ENCODE measurements around the gene ADIPOR2.

Gene ADIPOR2

GRCh38 chr12:1800401-1801302 lies 109.8 kb downstream of the ADIPOR2 start:
- DNase-seq (ENCODE audit: low read depth): no peak

DNA sequence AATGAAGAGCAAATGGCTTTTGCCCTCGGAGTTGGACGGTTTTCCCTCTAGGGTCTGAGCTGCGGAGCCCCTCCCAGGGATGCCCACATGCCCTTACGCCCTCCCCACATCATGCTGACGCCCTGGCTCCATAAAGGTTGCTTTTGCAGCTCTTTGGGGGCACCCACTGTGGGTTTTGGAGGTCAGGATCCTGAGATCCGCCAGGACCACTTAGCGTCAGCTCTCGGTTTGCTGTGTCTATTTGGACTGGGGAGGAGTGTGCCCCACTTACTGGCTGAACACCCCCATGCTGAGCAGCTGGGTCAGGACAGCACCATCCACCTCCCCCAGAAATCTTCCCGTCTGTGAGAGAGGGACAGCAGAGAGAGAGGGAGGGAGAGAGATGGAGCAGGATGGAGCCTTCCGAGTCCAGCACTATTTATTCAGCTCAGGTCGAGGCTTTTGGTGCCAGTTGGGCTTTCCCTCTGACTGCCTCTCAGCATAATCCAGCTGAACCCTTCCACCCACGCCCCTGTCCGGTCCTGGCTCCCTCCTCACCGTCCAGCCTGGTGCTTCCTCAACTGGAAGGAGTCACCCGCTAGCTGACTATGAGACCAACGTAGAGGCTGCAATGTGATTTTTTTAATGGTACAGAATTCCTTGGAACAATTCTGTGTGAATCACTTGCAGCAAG lies 110.6 kb downstream of the ADIPOR2 start:
- no peak for DNase-seq (ENCODE audit: low read depth)

DNA sequence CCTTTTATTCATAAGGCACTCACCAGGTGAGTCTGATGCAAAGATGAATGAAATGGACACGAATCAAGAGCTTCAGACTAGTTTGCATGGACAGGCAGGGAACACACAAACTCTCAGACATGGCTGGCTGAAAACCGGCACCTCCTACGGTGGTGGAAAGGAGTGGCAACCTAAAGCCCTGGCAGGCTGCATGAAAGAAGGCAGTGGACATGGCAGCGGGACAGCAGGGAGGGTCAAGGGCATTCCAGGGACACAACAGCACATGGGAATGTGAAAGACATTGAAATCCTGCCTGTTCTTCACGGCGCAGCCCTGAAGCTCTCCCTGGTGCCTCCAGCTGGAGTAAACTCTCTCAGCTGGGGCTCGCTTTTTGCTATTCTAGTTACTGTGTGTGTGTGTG lies 112.9 kb downstream of the ADIPOR2 start:
- DNase-seq (ENCODE audit: low read depth): no peak

DNA sequence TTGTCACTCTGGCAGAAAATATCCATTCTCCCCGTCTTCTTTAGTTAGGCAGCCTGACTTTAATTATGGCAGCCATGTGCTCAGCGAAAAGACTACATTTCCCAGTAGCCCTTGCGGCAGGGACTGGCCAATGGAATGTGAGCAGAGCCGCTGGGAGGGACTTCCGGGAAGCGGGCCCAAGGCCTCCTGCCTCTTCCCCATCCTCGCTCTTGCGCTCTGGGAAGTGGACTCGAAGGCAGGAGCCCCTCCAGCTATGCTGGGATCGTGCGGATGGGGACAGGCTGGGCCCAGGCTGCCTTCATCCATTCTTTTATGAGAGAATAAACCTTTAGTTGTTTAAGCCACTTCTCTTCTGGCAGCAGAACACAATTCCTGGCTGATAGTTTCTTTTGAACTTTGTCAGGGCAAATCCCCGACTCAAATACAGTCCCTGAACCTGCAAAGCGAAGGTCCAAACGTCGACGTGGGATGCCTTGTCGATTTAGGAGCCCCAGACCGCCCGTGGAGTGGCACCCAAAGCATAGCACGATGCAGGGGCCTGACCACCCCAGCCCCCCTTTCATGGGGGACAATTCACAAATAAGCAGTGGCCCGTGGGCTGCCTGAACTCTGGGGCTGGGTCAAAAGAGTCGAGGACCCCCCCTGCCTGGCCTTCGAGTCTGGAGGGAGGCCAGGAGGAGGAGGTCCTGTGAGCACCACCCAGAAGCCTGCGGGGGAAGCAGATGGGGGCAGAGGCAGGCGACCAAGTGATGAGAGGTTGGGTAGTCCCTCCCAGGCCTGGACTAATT lies 113.9 kb downstream of the ADIPOR2 start:
- peak; percentile 80 for DNase-seq (ENCODE audit: low read depth)

DNA sequence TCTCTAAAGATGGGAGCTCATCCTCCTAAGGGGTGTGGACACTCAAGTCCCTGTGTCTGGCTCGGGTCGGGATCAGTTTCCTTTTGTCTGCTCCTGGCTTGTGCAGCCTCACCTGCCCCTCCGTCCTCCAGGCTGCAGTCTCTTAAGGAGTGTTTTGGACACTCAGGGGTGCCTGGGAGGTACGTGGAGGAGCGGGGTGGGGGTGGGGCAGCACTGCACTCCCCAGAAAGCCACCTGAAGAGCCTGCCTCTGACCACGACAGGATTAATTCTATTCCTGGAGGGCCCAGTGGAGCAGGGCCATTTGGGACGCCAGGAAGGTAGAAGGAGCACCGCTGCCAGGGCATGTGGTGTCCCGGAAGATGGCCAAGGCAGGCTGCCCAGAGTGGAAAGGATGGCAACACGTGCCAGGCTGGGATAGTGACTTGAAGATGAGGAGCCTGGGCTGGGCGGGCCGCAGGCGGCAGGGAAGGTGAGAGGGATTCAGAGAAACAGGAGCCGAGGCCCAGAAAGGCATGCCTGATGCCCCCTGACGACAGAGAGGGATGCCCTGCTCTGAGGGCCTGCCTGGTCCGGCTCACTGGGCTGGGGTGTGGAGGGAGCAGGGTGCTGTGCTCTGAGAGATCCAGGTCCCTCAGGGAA lies 114.7 kb downstream of the ADIPOR2 start:
- no peak for DNase-seq (ENCODE audit: low read depth)

DNA sequence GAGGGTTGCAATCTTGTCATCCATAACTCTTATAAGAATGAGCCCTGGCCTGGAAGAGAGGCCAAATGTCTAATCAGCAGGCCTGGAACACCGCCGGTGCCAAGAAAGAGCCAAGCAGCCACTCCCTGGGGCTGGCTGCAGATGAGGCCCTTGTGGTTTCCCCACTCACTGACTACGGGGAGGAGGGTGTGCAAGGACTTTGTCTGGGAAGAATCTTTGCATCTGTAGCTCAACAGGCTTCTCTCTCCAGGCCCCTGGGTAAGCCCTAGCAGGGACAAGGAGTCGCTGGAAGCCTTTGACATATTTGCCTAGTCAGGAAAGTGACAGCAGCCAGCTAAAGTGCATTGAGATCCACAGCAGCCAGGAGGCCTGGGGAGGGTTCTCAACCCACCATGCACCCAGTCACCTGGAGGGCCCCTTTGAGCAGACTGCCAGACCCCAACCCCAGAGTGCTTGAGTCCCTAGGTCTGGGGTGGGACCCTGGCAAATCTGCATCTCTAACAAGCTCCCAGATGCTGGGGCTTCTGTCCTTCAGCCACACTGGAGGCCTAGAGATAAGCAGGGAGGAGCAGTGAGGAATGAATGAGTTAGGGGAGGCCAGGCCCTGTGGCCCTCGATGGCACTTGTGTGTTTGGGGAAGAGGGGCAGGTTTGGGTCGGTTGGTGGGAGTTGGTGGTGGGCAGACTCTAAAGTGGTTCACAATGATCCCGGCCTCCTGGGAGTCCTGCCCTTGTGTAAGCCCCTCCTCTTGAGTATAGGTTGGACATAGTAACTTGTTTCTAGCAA lies 115.6 kb downstream of the ADIPOR2 start:
- DNase-seq (ENCODE audit: low read depth): no peak

DNA sequence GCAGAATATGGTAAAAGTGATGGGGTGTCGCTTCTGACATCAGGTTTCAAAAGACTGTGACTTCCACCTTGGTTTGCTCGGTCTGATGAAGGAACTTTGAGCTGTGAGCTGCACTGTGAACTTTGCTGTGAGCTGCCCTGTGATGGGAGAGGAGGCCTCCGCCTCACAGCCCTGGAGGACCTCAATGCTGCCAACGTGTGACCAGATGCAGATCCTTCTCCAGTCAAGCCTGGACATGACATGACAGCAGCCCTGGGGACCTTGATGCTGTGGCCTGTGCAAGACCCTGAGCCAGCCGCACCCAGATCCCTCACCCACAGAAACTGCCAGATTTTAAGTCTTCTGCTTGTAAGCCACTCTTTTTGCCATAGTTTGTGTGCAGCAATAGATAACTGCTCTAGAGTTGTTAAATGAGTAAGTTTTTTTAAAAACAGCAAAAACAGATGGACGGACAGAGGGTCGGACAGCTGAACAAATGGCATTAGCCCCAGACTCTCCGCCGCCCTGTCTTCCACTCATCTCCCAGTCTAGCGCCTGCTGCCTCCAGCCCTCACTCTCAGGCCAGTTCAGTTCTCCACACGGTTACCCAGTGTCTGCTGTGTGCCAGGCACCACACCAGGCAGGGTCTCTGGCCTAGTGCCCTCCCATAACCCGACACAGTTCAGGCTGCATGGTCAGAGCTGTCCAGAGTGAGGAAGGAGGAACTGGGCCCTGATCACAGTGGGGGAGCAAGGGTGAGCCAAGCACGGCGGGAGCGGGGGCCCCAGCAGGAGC lies 116.4 kb downstream of the ADIPOR2 start:
- DNase-seq (ENCODE audit: low read depth): no peak

GRCh38 chr12:1808036-1808797 lies 117.3 kb downstream of the ADIPOR2 start:
- DNase-seq (ENCODE audit: low read depth): no peak

DNA sequence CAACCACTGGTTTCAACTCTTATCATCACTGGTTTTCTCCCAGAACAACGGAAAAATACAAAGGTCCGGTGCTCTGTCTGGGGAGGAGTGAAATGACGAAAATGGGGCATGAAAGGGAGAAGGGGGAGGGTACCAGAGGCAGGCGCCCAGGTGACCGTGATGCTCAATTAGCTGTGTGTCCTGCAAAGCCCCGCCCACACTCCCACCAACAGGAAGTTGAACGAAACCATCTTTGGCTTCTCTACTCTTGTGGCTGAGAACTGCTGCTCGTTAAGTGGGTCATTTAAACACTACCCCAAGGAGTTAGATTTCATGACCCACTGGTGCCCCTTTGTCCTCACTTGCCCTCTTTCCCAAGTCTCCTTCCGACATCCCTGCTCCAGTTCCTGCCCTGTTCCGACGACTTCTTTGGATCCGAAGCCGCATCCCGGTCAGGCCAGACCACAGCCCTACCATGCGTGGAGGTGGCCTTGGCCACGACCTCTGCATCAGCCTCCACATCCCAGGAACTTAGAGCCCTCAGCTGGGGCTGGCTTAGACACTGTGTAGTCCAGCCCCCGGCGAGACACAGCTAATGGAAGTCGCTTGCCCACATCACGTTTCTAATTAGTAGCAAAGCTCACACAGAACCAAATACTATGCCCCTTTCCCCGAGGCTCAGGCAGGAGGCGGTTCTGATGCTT lies 118.1 kb downstream of the ADIPOR2 start:
- DNase-seq (ENCODE audit: low read depth): no peak

DNA sequence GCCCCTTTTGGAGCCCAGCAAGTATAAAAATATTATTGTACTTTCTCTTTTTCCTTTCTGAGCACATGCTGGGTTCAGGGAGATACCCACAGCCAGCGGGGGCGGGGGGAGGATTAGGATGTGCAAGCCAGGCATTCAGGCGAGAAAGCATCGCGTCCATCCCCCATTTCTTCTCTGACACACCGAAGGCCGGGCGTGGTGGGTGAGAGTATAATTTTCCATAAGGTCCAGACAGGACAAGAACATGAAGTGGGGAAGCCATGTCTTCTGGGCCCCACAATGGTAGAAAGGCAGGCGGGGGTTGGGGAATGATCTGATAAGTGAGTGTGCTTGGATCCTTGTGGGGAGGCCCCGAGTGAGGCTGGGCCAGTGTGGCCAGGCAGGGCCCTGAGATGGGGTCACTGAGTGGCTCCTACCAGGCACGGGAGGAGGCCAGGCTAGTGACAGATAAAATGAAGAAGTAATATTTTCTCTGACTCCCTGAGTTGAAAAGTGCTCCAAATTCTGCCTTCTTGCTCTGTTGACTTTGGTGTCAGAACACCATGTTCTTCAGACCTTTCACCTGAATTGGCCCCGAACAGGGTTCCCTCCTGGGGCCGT lies 118.8 kb downstream of the ADIPOR2 start:
- DNase-seq (ENCODE audit: low read depth): no peak

DNA sequence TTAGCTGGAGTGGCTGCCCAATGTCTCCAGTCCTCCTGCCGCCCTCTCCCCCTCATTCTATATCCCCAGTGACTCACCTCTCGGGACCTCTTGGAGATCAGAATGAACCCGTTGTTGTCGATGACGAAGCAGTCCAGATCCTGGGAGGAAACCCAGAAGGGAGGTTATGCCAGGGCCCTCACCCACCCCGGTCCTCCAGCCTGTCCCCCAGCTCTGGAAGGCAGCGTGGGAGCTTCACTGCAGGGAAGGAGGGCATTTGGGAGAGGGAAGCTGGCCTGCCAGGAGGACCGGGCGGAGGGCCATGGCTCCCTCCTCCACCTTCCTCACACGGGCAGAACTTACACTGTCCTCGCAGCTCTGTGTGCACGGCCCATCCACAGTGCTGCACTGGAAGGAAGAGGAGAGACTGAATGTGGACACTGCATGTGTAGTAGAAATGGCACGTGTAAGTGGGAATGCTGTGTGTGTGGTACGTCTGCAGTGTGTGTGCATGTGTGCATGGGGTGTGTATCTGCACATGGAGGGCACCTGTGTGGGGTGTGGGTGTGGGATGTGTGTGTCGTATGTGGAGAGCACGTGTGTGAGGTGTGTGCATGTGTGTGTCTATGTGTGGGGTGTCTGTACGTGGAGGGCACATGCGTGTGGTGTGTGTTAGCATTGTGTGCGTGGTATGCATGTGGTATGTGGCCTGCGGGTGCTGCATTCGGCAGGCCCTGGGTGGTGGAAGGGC lies 119.5 kb downstream of the ADIPOR2 start:
- DNase-seq (ENCODE audit: low read depth): no peak

- no peak for DNase-seq (ENCODE audit: low read depth)
Measured at GRCh38 chr12:1810931-1811280, 120.0 kb downstream of the ADIPOR2 start.

- peak; percentile 13 for DNase-seq (ENCODE audit: low read depth)
Measured at GRCh38 chr12:1811281-1811947, 120.5 kb downstream of the ADIPOR2 start.

GRCh38 chr12:1811948-1812291 lies 121.0 kb downstream of the ADIPOR2 start:
- DNase-seq (ENCODE audit: low read depth): no peak

DNA sequence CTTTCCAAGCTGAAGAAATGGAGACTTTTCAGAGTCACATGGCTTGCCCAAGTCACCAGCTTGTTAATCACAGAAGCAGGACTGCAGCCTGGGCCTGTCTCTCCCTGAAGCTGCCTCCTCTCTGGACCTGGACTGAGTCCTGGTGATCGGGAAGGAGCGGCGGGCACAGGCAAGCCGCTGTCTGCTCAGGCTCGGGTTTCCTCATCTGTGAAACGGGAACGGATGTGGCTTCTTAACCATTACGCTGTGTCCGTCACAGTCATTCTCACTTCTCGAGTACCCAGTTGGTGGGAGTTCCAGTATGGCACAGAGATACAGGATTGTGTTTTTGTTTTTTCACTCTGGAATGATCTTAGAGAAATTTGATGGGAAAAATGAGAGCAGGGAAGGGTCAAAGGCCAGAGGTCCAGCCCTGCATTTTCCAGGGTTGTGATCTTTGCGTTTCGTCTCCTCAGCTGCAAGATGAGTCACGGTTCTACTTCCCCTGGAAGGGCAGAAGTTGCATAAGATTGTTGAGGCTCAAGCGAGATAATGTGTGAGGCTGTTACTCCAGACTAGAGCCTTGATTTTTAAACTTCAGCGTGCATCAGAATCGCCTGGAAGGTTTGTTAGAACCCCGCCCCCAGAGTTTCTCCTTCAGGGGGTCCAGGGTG lies 121.9 kb downstream of the ADIPOR2 start:
- no peak for DNase-seq (ENCODE audit: low read depth)

GRCh38 chr12:1814266-1814665 lies 123.4 kb downstream of the ADIPOR2 start:
- no peak for DNase-seq (ENCODE audit: low read depth)

- no peak for DNase-seq (ENCODE audit: low read depth)
Measured at GRCh38 chr12:1815108-1815507, 124.2 kb downstream of the ADIPOR2 start.
